Measurements from ENCODE around the gene ZNF207.
"Not testable (repeated sequence)": the region's sequence is repeated elsewhere in the genome, so short reads cannot be mapped to it uniquely, and the experiment has no call there.

Gene ZNF207

DNA sequence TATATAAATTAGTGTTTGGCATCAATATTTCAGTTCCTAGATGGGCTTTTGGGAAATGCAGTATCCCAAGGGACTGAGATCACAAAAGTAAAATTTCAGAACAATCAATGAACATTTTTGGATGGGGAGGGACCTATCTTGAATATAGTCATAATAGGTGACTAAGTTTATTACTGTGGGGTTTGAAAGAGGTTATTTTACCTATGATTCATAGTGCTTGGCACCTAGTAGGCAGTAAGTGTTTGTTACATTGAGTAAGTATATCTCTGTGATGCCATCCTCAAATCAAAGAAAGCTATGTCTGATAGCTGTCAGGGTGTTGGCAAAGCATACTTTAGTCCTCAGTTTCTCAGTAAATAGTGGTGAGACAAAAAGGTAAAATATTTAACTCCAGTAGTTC is 36.9 kb downstream of the ZNF207 start:
- DNase-seq (ENCODE audit: low read depth, low spot score), result no peak

DNA sequence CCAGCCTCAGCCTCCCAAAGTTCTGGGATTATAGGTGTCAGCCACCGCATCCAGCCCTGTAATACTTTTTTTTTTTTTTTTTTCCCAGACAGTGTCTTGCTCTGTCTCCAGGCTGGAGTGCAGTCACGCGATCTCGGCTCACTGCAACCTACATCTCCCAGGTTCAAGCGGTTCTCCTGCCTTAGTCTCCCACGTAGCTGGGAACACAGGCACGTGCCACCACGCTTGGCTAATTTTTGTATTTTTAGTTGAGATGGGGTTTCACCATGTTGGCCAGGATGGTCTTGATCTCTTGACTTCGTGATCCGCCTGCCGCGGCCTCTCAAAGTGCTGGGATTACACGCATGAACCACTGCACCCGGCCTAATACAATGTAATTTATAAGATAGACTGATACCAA is 38.2 kb downstream of the ZNF207 start:
- DNase-seq (ENCODE audit: low read depth, low spot score), result not testable (repeated sequence)

DNA sequence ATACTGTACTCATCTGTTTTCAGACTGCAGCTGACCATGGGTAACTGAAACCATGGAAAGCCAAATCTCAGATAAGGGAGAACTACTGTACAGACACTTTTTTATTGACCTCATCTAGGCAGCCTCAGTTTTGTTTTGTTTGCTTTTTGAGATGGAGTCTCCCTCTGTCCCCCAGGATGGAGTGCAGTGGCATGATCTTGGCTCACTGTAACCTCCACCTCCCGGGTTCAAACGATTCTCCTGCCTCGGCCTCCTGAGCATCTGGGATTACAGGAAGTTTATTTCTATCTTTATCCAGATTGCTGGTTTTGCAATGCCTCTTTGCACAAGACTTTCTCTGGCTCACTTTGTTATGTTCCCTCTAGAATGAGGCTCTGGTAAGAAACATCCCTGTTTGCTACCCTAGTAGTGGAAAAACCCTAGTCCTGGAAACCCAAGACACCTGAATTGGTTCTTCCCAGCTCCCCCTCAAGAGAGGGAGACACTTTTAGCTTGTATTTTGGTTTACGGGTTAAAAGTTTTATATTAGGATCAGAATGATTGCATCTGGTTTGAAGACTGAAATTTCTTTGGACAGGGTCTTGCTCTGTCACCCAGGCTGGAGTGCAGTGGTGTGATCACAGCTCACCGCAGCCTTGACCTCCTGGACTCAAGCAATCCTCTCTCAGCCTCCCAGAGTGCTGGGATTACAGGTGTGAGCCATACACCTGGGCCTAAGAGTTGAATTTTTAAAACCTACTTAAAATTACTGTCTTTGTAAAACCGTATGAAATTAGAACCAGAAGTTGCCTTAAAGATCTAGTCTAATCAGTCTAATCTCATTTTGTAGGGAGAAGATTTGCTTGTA is 38.9 kb downstream of the ZNF207 start:
- no peak for DNase-seq (ENCODE audit: low read depth, low spot score)

- no peak for DNase-seq (ENCODE audit: low read depth, low spot score)
Measured at GRCh38 chr17:32393904-32394303, 43.9 kb downstream of the ZNF207 start.

- DNase-seq (ENCODE audit: low read depth, low spot score), result no peak
Measured at GRCh38 chr17:32396343-32396742, 46.4 kb downstream of the ZNF207 start.

- DNase-seq (ENCODE audit: low read depth, low spot score), result no peak
Measured at GRCh38 chr17:32398946-32399345, 49.0 kb downstream of the ZNF207 start.

GRCh38 chr17:32410085-32410484 is 60.1 kb downstream of the ZNF207 start:
- DNase-seq (ENCODE audit: low read depth, low spot score), result not testable (repeated sequence)

DNA sequence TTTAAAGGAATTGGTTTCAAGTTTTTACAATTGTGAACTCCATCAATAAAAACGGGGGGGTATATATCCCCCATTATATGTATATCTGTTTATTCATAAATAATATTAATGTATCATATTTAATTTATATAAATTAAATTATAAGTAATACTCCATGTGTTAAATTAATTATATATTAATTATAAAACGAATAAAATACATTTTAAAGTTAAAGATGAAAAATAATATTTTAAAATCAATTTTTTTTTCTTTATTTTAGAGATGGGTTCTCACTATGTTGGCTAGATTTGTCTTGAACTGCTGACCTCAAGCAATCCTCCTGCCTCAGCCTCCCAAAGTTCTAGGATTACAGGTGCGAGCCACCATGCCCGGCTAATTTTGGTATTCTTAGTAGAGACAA is 76.9 kb downstream of the ZNF207 start:
- no peak for DNase-seq (ENCODE audit: low read depth, low spot score)

- no peak for DNase-seq (ENCODE audit: low read depth, low spot score)
Measured at GRCh38 chr17:32429598-32429997, 79.6 kb downstream of the ZNF207 start.

Data from activated CD4-positive, CD25-positive, alpha-beta regulatory T cell treated with anti-CD3 and anti-CD28 coated beads, Interleukin-2, amount 50 U/mL, for 16 hours (primary cell).